ENCODE measurements around the gene KYNU. TPM values are rescaled to one million over a fixed set of nuclear protein-coding genes. Genes with fewer than 3 reads are reported as not detected.
A peak's percentile ranks its signal among the peaks of the same experiment; 100 is the strongest.

The KYNU gene
- total and polyA plus RNA-seq, 2 of the 13 experiments (the other 11 are each of a cell fraction or from before 2014, with no cell fraction given): 21.9 to 68.6 TPM

GRCh38 chr2:142870526-142870925 is 6.9 kb upstream of the KYNU start (continued):
- TF ChIP-seq KLF16 (CRISPR knock-in tag; IDR thresholded peaks at IDR 0.05): no peak
- no peak for TF ChIP-seq ATF5 (CRISPR knock-in tag; IDR thresholded peaks at IDR 0.05; ENCODE audit: low read depth)
- no peak for TF ChIP-seq ZFP41 (CRISPR knock-in tag; IDR thresholded peaks at IDR 0.05; ENCODE audit: borderline replicate concordance)
- no peak for TF ChIP-seq SCMH1 (CRISPR knock-in tag; IDR thresholded peaks at IDR 0.05; ENCODE audit: borderline replicate concordance)
- TF ChIP-seq EHMT2 (IDR thresholded peaks at IDR 0.05; ENCODE audit: borderline replicate concordance, low read depth, low read length): no peak
- TF ChIP-seq CREB1 (IDR thresholded peaks at IDR 0.05): no peak
- TF ChIP-seq CREB1 (CRISPR knock-in tag; IDR thresholded peaks at IDR 0.05): no peak
- no peak for TF ChIP-seq ASH2L (IDR thresholded peaks at IDR 0.05; ENCODE audit: insufficient read length, low read depth, low read length)
- TF ChIP-seq TFDP1 (CRISPR knock-in tag; IDR thresholded peaks at IDR 0.05; ENCODE audit: borderline replicate concordance): no peak
- TF ChIP-seq ZUFSP (CRISPR knock-in tag; IDR thresholded peaks at IDR 0.05; ENCODE audit: borderline replicate concordance): no peak
- TF ChIP-seq CEBPG (CRISPR knock-in tag; IDR thresholded peaks at IDR 0.05): peak; percentile 77
- no peak for TF ChIP-seq U2AF1 (optimal IDR thresholded peaks at IDR 0.05; ENCODE audit: low read depth, low read length)
- no peak for TF ChIP-seq ZNF770 (CRISPR knock-in tag; IDR thresholded peaks at IDR 0.05)
- TF ChIP-seq NBN (conservative IDR thresholded peaks at IDR 0.05): no peak
- no peak for TF ChIP-seq ZNF343 (CRISPR knock-in tag; IDR thresholded peaks at IDR 0.05)
- no peak for TF ChIP-seq ZNF775 (CRISPR knock-in tag; IDR thresholded peaks at IDR 0.05; ENCODE audit: borderline replicate concordance)
- TF ChIP-seq ZNF317 (CRISPR knock-in tag; IDR thresholded peaks at IDR 0.05): no peak
- peak; percentile 43; the same call in 1 of the 2 replicates for TF ChIP-seq MIER3 (CRISPR knock-in tag; IDR thresholded peaks at IDR 0.05; ENCODE audit: borderline replicate concordance)
- no peak for TF ChIP-seq ZNF720 (CRISPR knock-in tag; IDR thresholded peaks at IDR 0.05)
- no peak for TF ChIP-seq KDM2A (CRISPR knock-in tag; IDR thresholded peaks at IDR 0.05; ENCODE audit: borderline replicate concordance, low read depth)
- TF ChIP-seq ZNF687 (CRISPR knock-in tag; IDR thresholded peaks at IDR 0.05): no peak

Measured in HepG2 (cell line).